Measurements from ENCODE around the gene TICRR. TPM values are rescaled to one million over a fixed set of nuclear protein-coding genes. Genes with fewer than 3 reads are reported as not detected.

The TICRR gene, protein sequence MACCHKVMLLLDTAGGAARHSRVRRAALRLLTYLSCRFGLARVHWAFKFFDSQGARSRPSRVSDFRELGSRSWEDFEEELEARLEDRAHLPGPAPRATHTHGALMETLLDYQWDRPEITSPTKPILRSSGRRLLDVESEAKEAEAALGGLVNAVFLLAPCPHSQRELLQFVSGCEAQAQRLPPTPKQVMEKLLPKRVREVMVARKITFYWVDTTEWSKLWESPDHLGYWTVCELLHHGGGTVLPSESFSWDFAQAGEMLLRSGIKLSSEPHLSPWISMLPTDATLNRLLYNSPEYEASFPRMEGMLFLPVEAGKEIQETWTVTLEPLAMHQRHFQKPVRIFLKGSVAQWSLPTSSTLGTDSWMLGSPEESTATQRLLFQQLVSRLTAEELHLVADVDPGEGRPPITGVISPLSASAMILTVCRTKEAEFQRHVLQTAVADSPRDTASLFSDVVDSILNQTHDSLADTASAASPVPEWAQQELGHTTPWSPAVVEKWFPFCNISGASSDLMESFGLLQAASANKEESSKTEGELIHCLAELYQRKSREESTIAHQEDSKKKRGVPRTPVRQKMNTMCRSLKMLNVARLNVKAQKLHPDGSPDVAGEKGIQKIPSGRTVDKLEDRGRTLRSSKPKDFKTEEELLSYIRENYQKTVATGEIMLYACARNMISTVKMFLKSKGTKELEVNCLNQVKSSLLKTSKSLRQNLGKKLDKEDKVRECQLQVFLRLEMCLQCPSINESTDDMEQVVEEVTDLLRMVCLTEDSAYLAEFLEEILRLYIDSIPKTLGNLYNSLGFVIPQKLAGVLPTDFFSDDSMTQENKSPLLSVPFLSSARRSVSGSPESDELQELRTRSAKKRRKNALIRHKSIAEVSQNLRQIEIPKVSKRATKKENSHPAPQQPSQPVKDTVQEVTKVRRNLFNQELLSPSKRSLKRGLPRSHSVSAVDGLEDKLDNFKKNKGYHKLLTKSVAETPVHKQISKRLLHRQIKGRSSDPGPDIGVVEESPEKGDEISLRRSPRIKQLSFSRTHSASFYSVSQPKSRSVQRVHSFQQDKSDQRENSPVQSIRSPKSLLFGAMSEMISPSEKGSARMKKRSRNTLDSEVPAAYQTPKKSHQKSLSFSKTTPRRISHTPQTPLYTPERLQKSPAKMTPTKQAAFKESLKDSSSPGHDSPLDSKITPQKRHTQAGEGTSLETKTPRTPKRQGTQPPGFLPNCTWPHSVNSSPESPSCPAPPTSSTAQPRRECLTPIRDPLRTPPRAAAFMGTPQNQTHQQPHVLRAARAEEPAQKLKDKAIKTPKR (N-terminal part only)
- total RNA-seq = 3.2 and 4.3 TPM in 2 replicates

DNA sequence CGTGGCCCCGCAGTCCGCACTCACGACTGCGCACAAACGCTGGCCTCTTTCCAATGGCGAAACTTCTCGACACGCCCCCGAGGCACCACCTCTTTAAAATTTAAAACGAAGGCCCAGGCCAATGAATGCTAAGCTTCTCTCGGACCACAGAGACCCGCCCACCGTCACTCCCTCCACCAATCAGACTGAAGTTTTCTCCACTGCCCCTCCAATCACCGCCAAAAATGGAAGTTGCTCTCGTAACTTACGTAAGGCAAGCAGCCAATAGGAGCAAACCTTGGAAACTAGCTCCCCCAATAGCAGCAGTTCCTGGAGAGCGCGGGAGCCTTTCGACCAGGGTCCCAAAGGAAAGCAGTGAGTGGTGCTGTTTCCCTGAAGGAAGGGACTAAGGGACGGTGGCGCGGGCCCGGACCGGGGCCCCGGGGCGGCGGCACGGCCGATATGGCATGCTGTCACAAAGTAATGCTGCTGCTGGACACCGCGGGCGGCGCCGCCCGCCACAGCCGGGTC, at the start of gene TICRR:
TICRR (plus strand) TSS at position 324 of the 510 bp plus-strand sequence; CDS start at position 442, 118 bp downstream.

GRCh38 chr15:89654847-89655805, 79.9 kb downstream of the TICRR start, which contains the start of gene KIF7:
KIF7 (minus strand) TSS chr15:89655467; CDS start chr15:89652930, 2,537 bp downstream.

Other genes with a start within 250 kb of the TICRR start
- 83.1 and 111 TPM in 2 replicates for gene POLG, start 240.6 kb upstream of the TICRR start, total RNA-seq
- gene RHCG, start 78.9 kb upstream of the TICRR start, total RNA-seq = not detected in 2 replicates
- 12.8 and 13.0 TPM in 2 replicates for gene KIF7, start 80.0 kb downstream of the TICRR start, total RNA-seq
- 0.53 TPM in 1 of 2 replicates, not detected in the other for gene PLIN1, start 103.9 kb downstream of the TICRR start, total RNA-seq
- gene PEX11A, start 115.3 kb downstream of the TICRR start, total RNA-seq = 5.2 and 5.7 TPM in 2 replicates
- 1.2 TPM in 1 of 2 replicates, not detected in the other for gene WDR93, start 115.3 kb downstream of the TICRR start, total RNA-seq
- gene MESP1, start 175.8 kb downstream of the TICRR start, total RNA-seq = 0.18 TPM in 1 of 2 replicates, not detected in the other
- under 0.01 and 2.8 TPM in 2 replicates for gene MESP2, start 200.9 kb downstream of the TICRR start, total RNA-seq
- gene ANPEP, start 239.4 kb downstream of the TICRR start, total RNA-seq = 275 and 280 TPM in 2 replicates

All from myometrial cell (primary cell).